Heart right ventricle (tissue), 16 donors: Measurements from ENCODE around the gene GRIK4. TPM values are rescaled to one million over a fixed set of nuclear protein-coding genes. Genes with fewer than 3 reads are reported as not detected.
A peak's percentile ranks its signal among the peaks of the same experiment; 100 is the strongest.

ENCODE experiments used
- ATAC-seq, 8 donors: fragments of 200-7000 bp; cut with Tn5 transposase; one replicate each; pipeline ENCODE4 v1.9.1; 2020; ENCODE audit warnings: mild to moderate bottlenecking in 8 of 8, moderate library complexity in 8 of 8, moderate number of reproducible peaks in 1 of 8
- DNase-seq, 2 donors: peaks; one replicate each; pipeline ENCODE4 v3.0.0-alpha.2; 2020
- H3K27ac ChIP-seq, 10 donors: fragments of 200-600 bp; sonication (generic) in 2 of 10; one replicate each; pipeline versions ENCODE4 v1.5.0 to v1.8.0; 2020 to 2022; ENCODE audit warnings: mild to moderate bottlenecking in 3 of 10
- H3K27me3 ChIP-seq, 7 donors: fragments of 200-600 bp; one replicate each; pipeline ENCODE4 v1.8.0; 2021 to 2022; ENCODE audit warnings: mild to moderate bottlenecking in 2 of 7
- H3K36me3 ChIP-seq, 9 donors: fragments of 200-600 bp; sonication (generic) in 1 of 9; one replicate each; pipeline versions ENCODE4 v1.5.0 to v1.8.0; 2020 to 2022; ENCODE audit warnings: mild to moderate bottlenecking in 2 of 9
- H3K4me1 ChIP-seq, 9 donors: fragments of 200-600 bp; sonication (generic) in 1 of 9; one replicate each; pipeline versions ENCODE4 v1.5.0 to v1.8.0; 2020 to 2022; ENCODE audit warnings: mild to moderate bottlenecking in 4 of 9
- H3K4me3 ChIP-seq, 10 donors: fragments of 200-600 bp; sonication (generic) in 2 of 10; one replicate each; pipeline versions ENCODE4 v1.5.0 to v1.8.0; 2020 to 2022; ENCODE audit warnings: mild to moderate bottlenecking in 7 of 10, moderate library complexity in 2 of 10
- H3K9me3 ChIP-seq, 11 donors: fragments of 200-600 bp in 10 of 11; sonication (generic) in 2 of 11; one replicate each; pipeline versions ENCODE4 v1.5.0 to v1.8.0; 2013 to 2022; ENCODE audit warnings: mild to moderate bottlenecking in 2 of 11, control low read depth in 1 of 11, moderate library complexity in 1 of 11
- CTCF ChIP-seq, 9 donors: fragments of 200-600 bp; sonication (generic) in 2 of 9; IDR thresholded peaks; one replicate each; pipeline versions ENCODE4 v1.5.0 to v1.8.0; 2021 to 2022; ENCODE audit warnings: antibody characterized with exemption in 9 of 9, mild to moderate bottlenecking in 5 of 9, moderate library complexity in 1 of 9
- WGBS, 2 donors: extraction: QIAGEN DNeasy Blood & Tissue Kit; methylation state at CpG; one replicate each; pipeline ENCODE4 v1.1.7; 2013; ENCODE audit warnings: inconsistent platforms in 1 of 2; 5-methylcytosine and 5-hydroxymethylcytosine counted together
- intact Hi-C, 10 donors: fragments of 100-400 bp; cut with DNase I; formaldehyde crosslinking; loops; one replicate each; pipeline versions ENCODE4 v1.11.1 to v1.14.2; 2022
- polyA plus RNA-seq, 2 donors: library from polyadenylated mRNA; stranded (reverse); fragments of 200-250 nt; gene quantifications; one replicate each; pipeline ENCODE4 v1.2.3, GENCODE V29; 2013
- total RNA-seq, 10 donors: library from RNA; stranded (reverse); fragmentation: NEBNext Ultra II Directional in 3 of 10; extraction: Animal tissue kit (Norgen Biotek cat#: 25700) in 3 of 10; gene quantifications; one replicate each; pipeline versions ENCODE4 v1.2.1 to v1.2.4, GENCODE V29; 2021 to 2023
- donor health status: Arrhythmogenic right ventricular cardiomyopathy.
- donor health status: ischemic (EF 13 %, LVEDD 7.1; RV severe dilation, severe dysfunction).
- donor health status: healthy with polysubstance abuse.
- donor health status: DM: no; HTN: yes; CAD: no.
- donor health status: DM: no; HTN: no; CAD: no.
- donor health status: ischemic (EF 25% LVEDD 6.9; RV normal size, moderate dysfunction).
- donor health status: ischemic (EF 25% LVEDD 5.7; RV mildly dilated, moderate dysfunction).
- donor health status: healthy.
- donor health status: DM: yes; HTN: yes; CAD: no.
- donor health status: Ischemic cardiomyopathy.
- donor health status: ischemic (EF 35%, LVEDD 5.7; RV mildly dilated, moderate dysfunction).
- donor health status: nonischemic (EF 11% LVEDD 7.7; RV severe dilation, severe dysfunction).
- donor health status: DM: yes; HTN: yes; CAD: no.
- donor health status: PGD.
- donor health status: ischemic (EF 29% LVEDD 5.4; RV normal size, mild dysfunction).
- donor health status: nonischemic (EF 23%, LVEDD 6.1; RV moderate dilation, normal function).

GRIK4 gene
- total and polyA plus RNA-seq, 12 donors: 0.01 to 0.85 (median 0.37) TPM; not detected in 6

GRCh38 chr11:120985718-120986569 lies 474.4 kb downstream of the GRIK4 start:
- Histone ChIP-seq H3K27me3 (peaks cover 0 to 37% (median 5%) of the 10 kb centered on the region in 7 donors), H3K9me3 (no peaks in the 10 kb centered on the region), H3K27ac (peak overlapping the region in 2 of 10 donors; percentile 28 to 31), H3K4me3 (peak overlapping the region; percentile 3 to 54 (median 51)), H3K36me3 (no peaks in the 10 kb centered on the region), H3K4me1 (peaks cover 0 to 16% (median 5%) of the 10 kb centered on the region in 9 donors)
- DNase-seq: peak; percentile 8 to 53
- intact Hi-C loops: no loop called here
- ATAC-seq: peak; percentile 67 to 93 (median 82)
- WGBS, 2 donors: 3 to 5% methylated on average over 63 to 70 of the region's 72 CpGs
- TF ChIP-seq CTCF (IDR thresholded peaks at IDR 0.05): peak in 6 of 9 donors; percentile 16 to 44 (median 34)

GRCh38 chr11:120988603-120989002 lies 477.1 kb downstream of the GRIK4 start:
- DNase-seq (no peak), ATAC-seq (no peak)
- Histone ChIP-seq H3K27me3 (peaks cover 0 to 30% (median 9%) of the 10 kb centered on the region in 7 donors), H3K36me3 (no peaks in the 10 kb centered on the region), H3K4me3 (no peak overlapping the region), H3K9me3 (no peaks in the 10 kb centered on the region), H3K4me1 (peaks cover 0 to 16% (median 5%) of the 10 kb centered on the region in 9 donors), H3K27ac (no peak overlapping the region)
- no peak for TF ChIP-seq CTCF (IDR thresholded peaks at IDR 0.05)
- 95 to 100% methylated on average over 1 of the region's 1 CpG for WGBS, 2 donors
- intact Hi-C loops: no loop called here

GRCh38 chr11:120991830-120992686 lies 480.5 kb downstream of the GRIK4 start:
- Histone ChIP-seq H3K27ac (no peak overlapping the region), H3K27me3 (peaks cover 0 to 30% (median 6%) of the 10 kb centered on the region in 7 donors), H3K4me3 (no peak overlapping the region), H3K9me3 (no peaks in the 10 kb centered on the region), H3K36me3 (no peaks in the 10 kb centered on the region), H3K4me1 (no peaks in the 10 kb centered on the region)
- no peak for TF ChIP-seq CTCF (IDR thresholded peaks at IDR 0.05)
- ATAC-seq (no peak), DNase-seq (no peak)
- intact Hi-C loops: no loop called here
- 89 to 95% methylated on average over 10 of the region's 10 CpGs for WGBS, 2 donors

- H3K27ac ChIP-seq: no peak overlapping the region
- TF ChIP-seq CTCF (IDR thresholded peaks at IDR 0.05): no peak
- intact Hi-C loops: no loop called here
- DNase-seq: no peak
- H3K4me3 ChIP-seq: no peak overlapping the region
- H3K4me1 ChIP-seq: no peaks in the 10 kb centered on the region
- no peaks in the 10 kb centered on the region for H3K9me3 ChIP-seq
- ATAC-seq: no peak
- WGBS, 2 donors: 55 to 68% methylated on average over 1 of the region's 1 CpG
- peaks cover 0 to 49% (median 11%) of the 10 kb centered on the region in 7 donors for H3K27me3 ChIP-seq
- no peaks in the 10 kb centered on the region for H3K36me3 ChIP-seq
These were observed 482.7 kb downstream of the GRIK4 start for GRCh38 chr11:120994091-120994859.
